GM13977 (cell line): ENCODE data around the gene BEGAIN.

ENCODE experiments used
- DNase-seq: peaks from one replicate; pipeline ENCODE4 v3.0.0; 2012; ENCODE audit warnings: low spot score
- CTCF ChIP-seq: IDR thresholded peaks from 2 replicates; pipeline ENCODE4 v1.5.1; 2012; ENCODE audit warnings: mild to moderate bottlenecking, control low read depth; ENCODE audit not compliant: insufficient read depth; ENCODE audit errors: extremely low read depth, missing control alignments
- in situ Hi-C: fragments of 300-500 bp; cut with MboI; formaldehyde crosslinking; loops from one replicate; pipeline ENCODE4 v1.12.0; 2022; ENCODE audit warnings: low sequenced_read_pairs, low pct_unique_long_range_greater_than_20kb, mixed read lengths, inconsistent platforms; ENCODE audit not compliant: unreplicated experiment

Gene BEGAIN

DNA sequence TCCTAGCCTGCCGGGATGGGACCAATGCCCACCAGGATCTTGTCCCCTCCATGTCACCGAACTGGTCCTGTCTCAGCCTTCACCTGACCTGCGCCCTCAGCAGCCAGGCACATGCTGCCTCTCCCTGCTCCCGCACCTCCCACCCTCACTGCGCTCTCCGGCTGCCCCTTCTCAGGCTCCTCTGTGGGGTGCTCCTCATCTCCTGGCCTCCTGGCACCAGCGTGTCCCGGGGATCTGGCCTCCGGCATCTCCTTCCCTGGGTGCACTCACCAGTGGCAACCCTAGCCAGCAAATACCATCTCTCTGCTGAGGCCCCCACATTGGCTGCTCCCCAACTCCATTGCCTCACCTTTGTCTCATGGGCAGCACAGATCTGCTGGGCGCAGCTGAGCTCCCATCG lies 29.0 kb downstream of the BEGAIN start:
- no peak for DNase-seq
- in situ Hi-C loops = no loop called here
- no peak for TF ChIP-seq CTCF

GRCh38 chr14:100557658-100558057 lies 29.6 kb downstream of the BEGAIN start:
- DNase-seq = no peak
- in situ Hi-C loops = no loop called here
- TF ChIP-seq CTCF = no peak

GRCh38 chr14:100556936-100557505 lies 30.2 kb downstream of the BEGAIN start:
- in situ Hi-C loops = no loop called here
- DNase-seq = no peak

DNA sequence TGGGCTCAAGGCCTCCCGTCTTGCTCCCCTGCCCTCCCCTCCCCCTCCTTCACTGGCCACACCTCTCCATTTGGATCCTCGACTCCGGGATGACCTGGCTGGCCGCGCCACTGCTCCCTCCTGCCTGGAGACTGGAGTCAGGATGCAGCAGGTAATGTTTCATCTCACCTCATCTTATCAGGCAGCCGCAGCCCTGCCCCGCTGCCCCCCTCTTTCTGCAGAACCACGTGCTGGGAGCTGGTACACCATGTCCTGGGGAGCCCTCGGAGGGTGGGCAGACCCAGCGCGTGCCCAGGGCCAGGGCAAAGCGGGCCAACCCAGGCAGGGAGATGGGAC lies 31.1 kb downstream of the BEGAIN start:
- no peak for TF ChIP-seq CTCF
- no peak for DNase-seq
- in situ Hi-C loops = no loop called here

More at GRCh38 chr14:100556936-100557505, 30.2 kb downstream of the BEGAIN start:
- TF ChIP-seq CTCF = no peak

GRCh38 chr14:100555436-100556139 lies 31.6 kb downstream of the BEGAIN start:
- TF ChIP-seq CTCF = no peak
- DNase-seq = no peak

GRCh38 chr14:100554696-100555320 lies 32.4 kb downstream of the BEGAIN start:
- no peak for TF ChIP-seq CTCF
- no peak for DNase-seq
- in situ Hi-C loops = no loop called here

More at GRCh38 chr14:100555436-100556139, 31.6 kb downstream of the BEGAIN start:
- in situ Hi-C loops = no loop called here
